ENCODE data around the gene PHF14.

Gene PHF14

GRCh38 chr7:11082552-11083213 lies 109.0 kb downstream of the PHF14 start:
- H3K27me3 ChIP-seq (replicated peaks; ENCODE audit: insufficient read depth, low read length), result no peaks in the 10 kb centered on the region
- H3K27ac ChIP-seq (ENCODE audit: low read length), result no peak overlapping the region
- H3K9me3 ChIP-seq (replicated peaks; ENCODE audit: insufficient read depth, low read length), result no peaks in the 10 kb centered on the region
- no peaks in the 10 kb centered on the region for H3F3A ChIP-seq (ENCODE audit: insufficient read depth, low read length)
- H2AFZ ChIP-seq (ENCODE audit: low read length), result no peak overlapping the region
- H3K36me3 ChIP-seq (replicated peaks; ENCODE audit: insufficient read depth, low read length), result no peaks in the 10 kb centered on the region
- no peaks in the 10 kb centered on the region for H3K9me2 ChIP-seq (replicated peaks; ENCODE audit: insufficient read depth, low read length)
- no peaks in the 10 kb centered on the region for H3K4me1 ChIP-seq (ENCODE audit: low read length)
- no peak for DNase-seq
- H3K79me2 ChIP-seq (ENCODE audit: low read length), result no peaks in the 10 kb centered on the region
- no peak overlapping the region for H3K9ac ChIP-seq (ENCODE audit: low read length)
- no peak for TF ChIP-seq EZH2 (optimal IDR thresholded peaks at IDR 0.05; ENCODE audit: low read depth, low read length)
- TF ChIP-seq, protein P1, sequence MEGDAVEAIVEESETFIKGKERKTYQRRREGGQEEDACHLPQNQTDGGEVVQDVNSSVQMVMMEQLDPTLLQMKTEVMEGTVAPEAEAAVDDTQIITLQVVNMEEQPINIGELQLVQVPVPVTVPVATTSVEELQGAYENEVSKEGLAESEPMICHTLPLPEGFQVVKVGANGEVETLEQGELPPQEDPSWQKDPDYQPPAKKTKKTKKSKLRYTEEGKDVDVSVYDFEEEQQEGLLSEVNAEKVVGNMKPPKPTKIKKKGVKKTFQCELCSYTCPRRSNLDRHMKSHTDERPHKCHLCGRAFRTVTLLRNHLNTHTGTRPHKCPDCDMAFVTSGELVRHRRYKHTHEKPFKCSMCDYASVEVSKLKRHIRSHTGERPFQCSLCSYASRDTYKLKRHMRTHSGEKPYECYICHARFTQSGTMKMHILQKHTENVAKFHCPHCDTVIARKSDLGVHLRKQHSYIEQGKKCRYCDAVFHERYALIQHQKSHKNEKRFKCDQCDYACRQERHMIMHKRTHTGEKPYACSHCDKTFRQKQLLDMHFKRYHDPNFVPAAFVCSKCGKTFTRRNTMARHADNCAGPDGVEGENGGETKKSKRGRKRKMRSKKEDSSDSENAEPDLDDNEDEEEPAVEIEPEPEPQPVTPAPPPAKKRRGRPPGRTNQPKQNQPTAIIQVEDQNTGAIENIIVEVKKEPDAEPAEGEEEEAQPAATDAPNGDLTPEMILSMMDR (IDR thresholded peaks at IDR 0.05; ENCODE audit: low read length), result no peak
- TF ChIP-seq EZH2phosphoT487 (IDR thresholded peaks at IDR 0.05; ENCODE audit: low read length), result no peak
- H3K4me3 ChIP-seq (ENCODE audit: low read length), result no peak overlapping the region
- no peaks in the 10 kb centered on the region for H4K20me1 ChIP-seq (ENCODE audit: insufficient read depth, low read length)
- H3K4me2 ChIP-seq (ENCODE audit: low read depth, low read length), result no peak overlapping the region

DNA sequence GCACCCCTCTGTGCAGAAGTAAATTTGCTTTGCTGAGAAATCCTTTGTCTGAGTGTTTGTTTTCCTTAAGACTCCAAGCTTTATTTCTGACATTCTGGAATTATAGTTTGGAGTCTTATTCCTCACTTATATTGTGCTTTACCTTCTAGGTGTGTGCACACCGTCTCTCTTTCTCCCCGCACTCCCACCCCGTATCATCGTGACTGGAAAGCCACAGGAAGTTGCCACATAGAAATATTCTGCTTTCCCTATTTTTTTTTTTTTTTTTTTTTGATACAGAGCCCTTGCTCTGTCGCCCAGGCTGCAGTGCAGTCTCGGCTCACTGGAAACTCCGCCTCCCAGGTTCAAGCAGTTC lies 109.5 kb downstream of the PHF14 start:
- Histone ChIP-seq H3K9me3 (replicated peaks; ENCODE audit: insufficient read depth, low read length) (no peaks in the 10 kb centered on the region), H2AFZ (ENCODE audit: low read length) (no peak overlapping the region), H3K4me3 (ENCODE audit: low read length) (no peak overlapping the region), H3K27me3 (replicated peaks; ENCODE audit: insufficient read depth, low read length) (no peaks in the 10 kb centered on the region), H3K9ac (ENCODE audit: low read length) (no peak overlapping the region), H3K36me3 (replicated peaks; ENCODE audit: insufficient read depth, low read length) (no peaks in the 10 kb centered on the region), H3K9me2 (replicated peaks; ENCODE audit: insufficient read depth, low read length) (no peaks in the 10 kb centered on the region), H4K20me1 (ENCODE audit: insufficient read depth, low read length) (no peaks in the 10 kb centered on the region), H3K27ac (ENCODE audit: low read length) (no peak overlapping the region), H3K79me2 (ENCODE audit: low read length) (no peaks in the 10 kb centered on the region), H3K4me1 (ENCODE audit: low read length) (no peaks in the 10 kb centered on the region), H3F3A (ENCODE audit: insufficient read depth, low read length) (no peaks in the 10 kb centered on the region), H3K4me2 (ENCODE audit: low read depth, low read length) (no peak overlapping the region)
- no peak for DNase-seq
- TF ChIP-seq EZH2phosphoT487 (IDR thresholded peaks at IDR 0.05; ENCODE audit: low read length) (no peak), EZH2 (optimal IDR thresholded peaks at IDR 0.05; ENCODE audit: low read depth, low read length) (no peak)
- TF ChIP-seq, protein P1 (IDR thresholded peaks at IDR 0.05; ENCODE audit: low read length), result no peak

GRCh38 chr7:11104578-11104977 lies 130.9 kb downstream of the PHF14 start:
- no peak for DNase-seq
- no peaks in the 10 kb centered on the region for H3K9me3 ChIP-seq (replicated peaks; ENCODE audit: insufficient read depth, low read length)

More at GRCh38 chr7:11104578-11104977, 130.9 kb downstream of the PHF14 start:
- no peaks in the 10 kb centered on the region for H3F3A ChIP-seq (ENCODE audit: insufficient read depth, low read length)
- no peaks in the 10 kb centered on the region for H3K4me1 ChIP-seq (ENCODE audit: low read length)
- H2AFZ ChIP-seq (ENCODE audit: low read length), result no peak overlapping the region
- no peak overlapping the region for H3K4me2 ChIP-seq (ENCODE audit: low read depth, low read length)
- H3K27ac ChIP-seq (ENCODE audit: low read length), result no peak overlapping the region
- H3K27me3 ChIP-seq (replicated peaks; ENCODE audit: insufficient read depth, low read length), result no peaks in the 10 kb centered on the region
- H3K9me2 ChIP-seq (replicated peaks; ENCODE audit: insufficient read depth, low read length), result no peaks in the 10 kb centered on the region
- TF ChIP-seq, protein P1 (IDR thresholded peaks at IDR 0.05; ENCODE audit: low read length), result no peak
- TF ChIP-seq EZH2phosphoT487 (IDR thresholded peaks at IDR 0.05; ENCODE audit: low read length), result no peak
- TF ChIP-seq EZH2 (optimal IDR thresholded peaks at IDR 0.05; ENCODE audit: low read depth, low read length), result no peak
- H3K36me3 ChIP-seq (replicated peaks; ENCODE audit: insufficient read depth, low read length), result no peaks in the 10 kb centered on the region
- H3K79me2 ChIP-seq (ENCODE audit: low read length), result no peaks in the 10 kb centered on the region
- H4K20me1 ChIP-seq (ENCODE audit: insufficient read depth, low read length), result 0 out of 2 replicates have a peak, but pooled peaks cover 5% of the 10 kb centered on the region
- no peak overlapping the region for H3K4me3 ChIP-seq (ENCODE audit: low read length)
- no peak overlapping the region for H3K9ac ChIP-seq (ENCODE audit: low read length)

All from MM.1S (cell line).